ENCODE results near the gene SLC25A52.
"Not testable (repeated sequence)": the region's sequence is repeated elsewhere in the genome, so short reads cannot be mapped to it uniquely, and the experiment has no call there.

SLC25A52 gene

DNA sequence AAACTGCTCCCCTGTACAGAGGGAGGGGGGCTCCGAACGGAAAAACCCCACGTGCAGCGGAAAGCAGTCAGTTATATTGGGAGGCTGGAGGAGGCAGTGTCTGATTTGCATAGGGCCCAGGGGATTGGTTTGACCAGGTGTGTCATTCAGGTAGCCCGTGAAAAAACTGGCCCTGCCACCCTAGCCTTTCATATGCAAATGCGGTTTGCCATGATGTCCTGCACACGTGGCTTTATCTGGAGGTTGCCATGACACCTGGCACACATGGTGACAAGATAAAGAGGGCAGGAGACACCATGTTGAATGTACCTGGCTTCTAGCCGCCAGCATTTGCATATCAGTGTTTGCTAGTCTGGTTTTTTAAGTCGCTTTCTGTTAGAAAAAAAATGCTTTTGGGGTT is 20.5 kb downstream of the SLC25A52 start:
- DNase-seq (ENCODE audit: low spot score), result no peak

DNA sequence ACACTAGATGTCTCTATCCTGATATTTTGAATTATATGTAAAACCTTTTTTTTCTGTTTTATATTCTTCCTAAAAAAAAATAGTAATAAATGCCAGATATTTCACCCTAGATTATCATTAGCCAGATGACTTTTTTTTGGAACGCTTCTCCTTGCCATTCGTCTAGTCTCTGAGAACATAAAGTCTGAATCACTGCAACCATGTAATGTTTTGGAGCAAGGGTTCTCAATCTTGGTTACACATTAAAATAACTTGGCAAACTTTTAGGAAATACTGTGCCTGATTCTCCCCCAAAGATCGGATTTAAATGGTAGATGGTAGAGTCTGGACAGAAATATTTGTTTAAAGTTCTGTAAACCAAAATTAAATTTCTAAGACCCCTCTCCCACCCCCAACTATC is 21.0 kb downstream of the SLC25A52 start:
- DNase-seq (ENCODE audit: low spot score), result no peak

DNA sequence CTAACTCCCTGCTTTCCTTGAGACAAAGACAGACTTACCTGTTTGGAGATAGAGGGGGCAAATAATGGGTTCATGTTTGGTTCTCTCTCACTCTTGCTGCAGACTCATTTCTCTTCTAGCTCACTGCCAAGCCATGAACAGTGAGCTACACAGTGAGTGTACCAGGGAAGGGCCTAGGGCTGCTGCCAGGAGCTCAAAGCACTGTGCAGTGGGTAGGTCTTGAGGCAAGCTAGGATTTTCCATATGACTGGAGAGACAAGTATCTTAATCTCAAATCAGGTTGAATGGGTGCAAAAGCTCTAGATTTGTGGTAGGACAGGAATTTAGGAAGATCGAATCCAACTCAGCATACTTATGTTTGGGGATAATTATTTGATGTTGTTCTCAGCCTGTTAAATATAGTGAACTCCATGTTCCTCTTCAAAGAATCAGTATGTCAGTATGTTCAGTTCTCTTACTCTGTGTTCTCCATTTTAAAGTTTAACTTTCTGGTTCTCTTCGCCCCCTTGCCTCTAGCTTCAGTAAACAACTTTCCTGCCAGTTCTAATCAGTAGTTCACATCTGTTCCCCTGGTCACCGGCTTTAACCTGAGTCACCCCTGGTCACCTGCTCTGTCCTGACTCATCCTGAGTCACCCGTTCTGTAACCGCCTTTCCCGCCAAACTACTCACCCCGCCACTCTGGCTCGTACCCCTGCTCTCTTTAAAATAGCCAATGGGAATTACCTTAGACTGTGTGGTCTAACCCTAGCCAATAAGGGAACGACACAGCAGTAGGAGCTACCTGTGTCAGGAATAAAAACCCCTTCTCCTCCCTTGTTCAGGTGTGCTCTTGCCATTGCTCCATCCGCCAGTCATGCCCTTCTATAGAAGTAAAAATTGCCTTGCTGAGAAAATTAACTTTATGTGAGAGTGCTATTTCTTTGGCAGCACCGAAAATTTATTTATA is 21.9 kb downstream of the SLC25A52 start:
- no peak for DNase-seq (ENCODE audit: low spot score)

DNA sequence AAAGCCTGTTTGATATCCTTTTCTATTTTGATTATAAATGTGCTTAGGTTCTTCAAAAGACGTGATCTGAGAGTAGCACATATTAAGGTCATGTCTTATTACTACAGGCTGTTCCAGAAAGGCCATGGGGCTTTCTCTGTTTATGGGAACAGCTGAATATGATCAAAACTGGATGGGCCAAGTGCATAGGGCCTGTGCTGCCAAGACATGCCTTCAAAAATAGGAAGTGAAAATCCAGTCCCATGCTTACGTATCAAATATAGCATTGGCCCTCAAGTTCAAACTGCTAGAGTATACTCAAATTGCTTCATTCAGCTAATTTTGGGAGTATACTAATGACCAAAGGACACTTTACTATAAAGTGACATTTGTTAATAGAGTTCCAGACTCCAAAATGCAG is 24.1 kb downstream of the SLC25A52 start:
- no peak for DNase-seq (ENCODE audit: low spot score)

DNA sequence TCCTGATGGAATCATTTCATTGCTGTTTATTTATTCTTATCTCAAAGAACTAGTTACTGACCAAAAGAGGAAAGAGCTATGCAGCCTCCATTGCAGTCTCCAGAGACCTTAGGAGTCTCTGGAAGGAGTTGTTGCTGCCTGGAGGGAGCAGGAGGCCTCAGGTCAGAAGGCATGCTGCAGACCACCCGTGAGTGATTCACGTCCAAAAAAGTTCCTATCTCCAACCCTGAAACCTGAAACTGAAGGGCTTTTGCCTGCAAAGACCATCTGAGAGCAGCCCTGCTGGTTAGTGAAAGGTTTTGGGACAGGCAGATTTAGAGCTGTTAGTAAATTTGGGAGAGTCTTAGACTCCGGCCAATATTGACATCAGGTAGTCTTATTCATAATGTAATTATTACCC is 29.1 kb downstream of the SLC25A52 start:
- DNase-seq (ENCODE audit: low spot score), result no peak

DNA sequence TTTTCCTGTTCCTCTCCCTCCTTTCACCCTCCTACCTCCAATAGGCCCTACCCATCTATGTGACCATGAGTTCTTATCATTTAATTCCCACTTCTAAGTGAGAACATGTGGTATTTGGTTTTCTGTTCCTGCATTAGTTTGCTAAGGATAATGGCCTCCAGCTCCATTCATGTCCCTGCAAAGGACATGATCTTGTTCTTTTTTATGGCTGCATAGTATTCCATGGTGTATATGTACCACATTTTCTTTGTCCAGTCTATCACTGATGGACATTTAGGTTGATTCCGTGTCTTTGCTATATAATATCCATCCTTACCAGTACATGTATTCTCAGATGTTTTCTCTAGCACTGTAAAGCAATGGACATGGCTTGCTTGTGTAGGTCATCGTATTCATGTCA is 31.5 kb downstream of the SLC25A52 start:
- not testable (repeated sequence) for DNase-seq (ENCODE audit: low spot score)

DNA sequence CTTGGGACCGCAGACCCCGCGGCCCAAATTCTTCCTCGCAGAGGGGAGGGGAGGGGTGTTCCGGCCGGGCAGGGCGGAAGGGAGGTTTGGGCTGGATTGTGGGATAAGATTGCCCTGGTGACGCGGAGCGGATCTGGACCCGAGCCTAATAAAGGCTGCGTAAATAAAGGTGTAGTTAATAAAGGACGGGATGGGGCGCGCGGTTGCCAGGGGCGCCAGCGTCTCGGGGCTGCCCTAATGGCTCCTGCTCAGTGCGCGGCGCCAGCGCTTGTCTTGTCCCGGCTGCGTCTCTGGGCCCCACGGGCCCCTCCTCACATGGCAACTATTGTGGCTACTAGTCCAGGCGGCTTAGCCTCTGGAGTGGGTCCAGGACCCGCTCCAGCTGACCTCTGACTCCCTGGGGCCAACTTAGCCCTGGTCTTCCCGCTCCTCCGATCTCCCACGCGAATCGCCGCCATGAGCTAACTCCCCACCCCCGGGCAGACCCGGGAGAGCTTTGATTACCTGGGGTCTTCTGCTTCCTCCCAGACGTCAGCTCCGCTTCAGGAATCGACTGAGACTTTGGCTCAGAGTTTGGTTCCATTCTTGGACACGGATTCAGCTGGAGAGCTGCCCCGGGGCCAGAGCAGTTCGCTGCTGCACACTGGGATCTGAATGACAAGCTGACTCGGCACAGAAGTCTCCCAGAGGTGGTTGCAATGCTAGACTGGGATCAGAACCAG is 36.5 kb downstream of the SLC25A52 start:
- no peak for DNase-seq (ENCODE audit: low spot score)

DNA sequence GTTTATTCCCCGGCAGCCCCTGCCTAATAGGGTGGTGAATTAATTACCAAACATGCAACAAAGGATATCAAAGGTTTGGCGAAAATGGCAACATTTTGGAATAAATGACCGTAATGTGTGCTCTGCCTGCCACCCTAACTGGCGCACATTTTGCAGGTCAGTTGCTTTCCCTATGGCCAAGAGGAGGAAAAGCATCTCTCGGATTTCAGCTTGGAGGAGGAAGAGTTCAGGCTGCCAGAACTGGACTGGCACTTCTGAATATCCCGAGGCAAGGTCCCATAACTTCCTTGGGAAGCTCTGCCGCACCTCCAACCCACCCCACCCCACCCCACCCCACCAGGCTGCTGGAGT is 37.1 kb downstream of the SLC25A52 start:
- DNase-seq (ENCODE audit: low spot score), result no peak

DNA sequence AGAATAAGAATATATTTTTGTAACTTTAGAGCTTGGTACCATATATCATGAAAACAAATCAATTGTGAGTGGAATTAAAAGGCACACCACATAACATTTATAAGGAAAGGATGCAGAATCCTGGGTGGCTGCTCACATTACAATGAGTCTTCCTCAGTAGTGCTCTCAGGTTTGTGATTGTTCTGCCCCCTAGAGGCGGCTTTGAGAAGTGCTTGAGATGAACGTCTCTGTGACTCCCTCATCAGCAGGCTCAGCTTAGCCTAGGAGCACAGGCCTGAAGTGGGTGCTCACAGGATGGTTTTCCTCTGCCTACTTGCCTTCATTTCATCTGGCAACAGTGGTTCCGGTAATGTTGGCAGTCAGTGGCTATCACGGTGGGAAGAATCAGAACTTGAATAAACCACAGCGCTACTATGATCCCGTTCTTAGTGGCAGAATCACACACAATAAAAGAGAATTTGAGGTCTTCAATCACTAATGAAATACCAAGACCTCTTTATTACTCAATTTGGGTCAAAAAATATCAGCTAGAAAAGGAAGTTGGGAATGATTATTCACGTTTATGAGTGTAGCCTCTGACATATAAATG is 38.2 kb downstream of the SLC25A52 start:
- DNase-seq (ENCODE audit: low spot score), result peak; percentile 79

DNA sequence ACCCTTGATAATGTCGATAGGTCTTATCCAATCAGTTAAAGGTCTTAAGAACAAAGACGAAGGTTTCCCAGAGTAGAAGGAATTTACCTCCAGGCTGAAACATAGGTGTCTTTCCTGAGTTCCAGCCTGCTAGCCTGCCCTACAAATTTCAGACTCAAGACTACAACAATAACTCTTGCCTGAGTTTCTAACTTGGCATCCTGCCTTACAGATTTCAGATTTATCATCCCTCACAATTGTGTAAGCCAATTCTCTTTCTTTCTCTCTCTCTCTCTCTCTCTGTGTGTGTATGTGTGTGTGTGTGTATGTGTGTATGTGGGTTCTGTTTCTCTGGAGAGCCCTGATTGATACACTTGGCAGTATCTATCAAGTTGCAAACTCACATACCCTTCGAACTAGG is 39.1 kb downstream of the SLC25A52 start:
- DNase-seq (ENCODE audit: low spot score), result no peak

DNA sequence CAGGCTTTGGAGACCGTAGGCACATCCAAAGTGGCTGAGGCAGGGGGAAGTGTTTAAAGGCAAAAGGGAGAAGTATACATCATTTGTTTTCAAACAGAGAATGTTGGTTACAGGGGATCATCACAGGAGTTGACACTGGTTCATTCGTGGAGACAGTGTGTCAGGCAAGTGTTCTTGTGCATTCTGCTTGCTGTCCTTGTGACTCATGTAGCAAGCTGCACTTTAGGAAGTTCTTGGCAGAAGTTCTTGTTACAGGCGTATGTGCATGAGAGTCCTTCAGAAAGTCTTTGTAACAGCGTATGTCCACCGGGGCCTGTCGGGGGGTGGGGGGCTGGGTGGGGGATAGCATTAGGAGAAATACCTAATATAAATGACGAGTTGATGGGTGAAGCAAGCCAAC is 39.8 kb downstream of the SLC25A52 start:
- no peak for DNase-seq (ENCODE audit: low spot score)

DNA sequence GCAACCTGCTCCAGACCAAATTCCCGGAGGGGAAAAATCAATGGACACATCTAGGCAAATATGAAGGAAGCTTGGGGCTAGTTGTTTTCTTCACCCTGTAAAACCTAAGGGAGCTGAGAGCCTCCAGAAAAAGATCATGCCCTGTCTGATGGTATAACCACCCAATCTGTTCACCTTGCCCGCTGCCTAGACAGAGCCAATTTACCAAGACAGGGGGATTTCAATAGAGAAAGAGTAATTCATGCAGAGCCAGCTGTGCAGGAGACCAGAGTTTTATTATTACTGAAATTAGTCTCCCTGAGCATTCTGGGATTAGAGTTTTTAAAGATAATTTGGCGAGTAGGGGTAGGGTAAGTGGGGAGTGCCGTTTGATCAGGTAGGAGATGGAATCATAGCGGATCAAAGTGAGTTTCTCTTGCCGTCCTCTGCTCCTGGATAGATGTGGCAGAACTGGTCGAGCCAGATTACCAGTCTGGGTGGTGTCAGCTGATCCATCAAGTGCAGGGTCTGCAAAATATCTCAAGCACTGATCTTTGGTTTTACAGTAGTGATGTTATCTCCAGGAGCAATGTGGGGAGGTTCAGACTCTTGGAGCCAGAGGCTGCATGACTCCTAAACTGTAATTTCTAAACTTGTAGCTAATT is 41.2 kb downstream of the SLC25A52 start:
- no peak for DNase-seq (ENCODE audit: low spot score)

DNA sequence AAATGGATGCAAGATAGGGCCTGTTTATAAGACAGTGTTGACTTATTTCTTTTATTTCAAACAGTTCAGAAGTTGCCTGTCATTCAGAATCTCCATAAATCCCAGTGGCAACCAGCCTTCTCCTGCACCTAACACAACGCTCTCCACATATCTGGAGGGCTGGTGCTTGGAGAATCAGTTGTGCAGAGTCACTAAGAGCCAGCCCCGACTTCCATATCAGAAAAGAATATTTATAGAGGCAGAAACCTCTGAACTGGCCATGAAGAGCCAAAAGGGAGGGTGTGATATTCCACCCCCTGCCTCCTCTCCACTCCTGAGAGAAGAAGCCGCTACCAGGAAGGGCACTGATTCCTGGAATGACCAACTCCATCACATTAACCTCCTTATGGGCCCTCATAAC is 42.3 kb downstream of the SLC25A52 start:
- DNase-seq (ENCODE audit: low spot score), result no peak

DNA sequence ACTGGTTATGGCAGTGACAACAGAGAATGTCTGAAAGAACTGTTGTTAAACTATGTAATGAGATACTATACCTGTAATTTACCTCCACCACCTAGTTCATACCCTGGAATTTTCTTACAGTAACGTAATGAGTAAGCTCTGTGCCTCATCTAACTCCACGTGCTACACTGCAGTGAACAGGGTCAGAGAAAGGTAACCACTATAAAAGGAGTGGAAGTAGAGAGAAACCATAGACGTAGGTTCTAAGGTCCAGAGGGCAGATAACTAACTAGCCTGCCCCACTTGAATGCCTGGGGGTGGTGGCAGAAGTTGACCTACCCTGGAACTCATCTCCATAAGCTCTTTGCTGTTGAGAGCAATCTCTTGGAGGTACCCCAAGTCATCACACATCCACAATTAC is 44.3 kb downstream of the SLC25A52 start:
- DNase-seq (ENCODE audit: low spot score), result no peak

DNA sequence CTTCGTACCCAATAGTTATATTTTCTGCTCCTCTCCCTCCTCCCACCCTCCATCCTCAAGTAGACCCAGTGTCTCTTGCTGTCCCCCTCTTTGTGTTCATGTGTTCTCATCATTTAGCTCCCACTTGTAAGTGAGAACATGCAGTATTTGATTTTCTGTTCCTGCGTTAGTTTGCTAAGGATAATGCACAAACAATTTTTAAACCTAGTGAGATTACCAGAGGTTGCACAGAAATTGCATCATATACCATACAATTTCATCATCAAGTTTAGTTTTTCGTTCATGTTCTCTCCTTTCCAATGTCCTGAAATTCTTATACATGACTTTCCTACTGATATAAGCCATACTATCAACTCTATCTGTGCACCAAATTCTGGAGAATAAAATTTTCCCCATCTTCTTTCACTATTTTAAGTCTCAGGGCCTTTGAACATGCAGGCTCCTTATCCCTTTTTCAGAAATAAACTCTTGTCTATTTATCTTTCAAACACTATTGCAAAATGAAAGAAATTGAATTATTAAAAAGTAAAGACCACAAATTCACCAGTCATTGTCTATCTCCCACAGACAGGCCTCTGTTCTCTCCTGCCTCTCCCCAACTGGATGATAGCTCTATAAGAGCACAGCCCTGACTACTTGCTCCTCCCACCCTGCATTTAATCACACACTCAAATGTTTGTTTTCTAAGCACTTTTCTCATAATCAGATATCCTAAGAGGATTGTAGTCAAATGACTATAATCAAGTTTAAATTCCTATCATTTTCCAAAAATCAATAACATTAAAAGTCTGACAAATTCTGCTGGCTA is 49.1 kb downstream of the SLC25A52 start:
- no peak for DNase-seq (ENCODE audit: low spot score)

DNA sequence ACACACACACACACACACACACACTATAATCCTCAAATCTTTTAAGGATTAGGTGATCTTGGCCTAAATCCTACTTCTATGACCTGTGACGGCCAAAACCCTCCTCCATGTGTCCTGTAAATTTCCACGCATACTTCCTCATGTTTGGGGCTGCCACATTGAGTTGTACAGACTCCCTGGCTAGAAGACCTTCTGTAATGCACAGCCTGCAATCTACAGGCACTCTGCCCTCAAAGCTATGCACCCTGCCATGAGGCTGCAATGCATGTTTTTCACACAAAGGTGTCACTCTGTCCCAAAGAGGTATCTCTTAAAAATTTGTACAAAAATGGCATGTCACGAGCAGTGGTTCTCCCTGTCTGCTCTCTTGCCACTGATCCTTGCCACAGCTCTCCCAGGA is 49.9 kb downstream of the SLC25A52 start:
- DNase-seq (ENCODE audit: low spot score), result no peak

Data from activated CD4-positive, alpha-beta T cell treated with anti-CD3 and anti-CD28 coated beads, Interleukin-2, Interleukin-4, amounts not matched to agents 100 ng/mL and 50 ng/mL, durations not matched to agents 16 hours and 8 hours (primary cell).